HEK293 (cell line): ENCODE results near the gene GOLT1A.

Experiments used
- BCL11A ChIP-seq: fragments of 450-650 bp; formaldehyde crosslinking; IDR thresholded peaks from 2 replicates; pipeline ENCODE4 v1.5.1; 2016; ENCODE audit warnings: low read depth, missing biosample characterization, missing genetic modification characterization
- ZNF169 ChIP-seq: fragments of 450-650 bp; formaldehyde crosslinking; IDR thresholded peaks from 2 replicates; pipeline ENCODE4 v1.5.1; 2016; ENCODE audit warnings: missing biosample characterization, missing genetic modification characterization
- TF ChIP-seq, protein P1 (sequence below): fragments of 450-650 bp; formaldehyde crosslinking; IDR thresholded peaks from 2 replicates; pipeline ENCODE4 v1.5.1; 2016; ENCODE audit warnings: missing biosample characterization, missing genetic modification characterization

DNA sequence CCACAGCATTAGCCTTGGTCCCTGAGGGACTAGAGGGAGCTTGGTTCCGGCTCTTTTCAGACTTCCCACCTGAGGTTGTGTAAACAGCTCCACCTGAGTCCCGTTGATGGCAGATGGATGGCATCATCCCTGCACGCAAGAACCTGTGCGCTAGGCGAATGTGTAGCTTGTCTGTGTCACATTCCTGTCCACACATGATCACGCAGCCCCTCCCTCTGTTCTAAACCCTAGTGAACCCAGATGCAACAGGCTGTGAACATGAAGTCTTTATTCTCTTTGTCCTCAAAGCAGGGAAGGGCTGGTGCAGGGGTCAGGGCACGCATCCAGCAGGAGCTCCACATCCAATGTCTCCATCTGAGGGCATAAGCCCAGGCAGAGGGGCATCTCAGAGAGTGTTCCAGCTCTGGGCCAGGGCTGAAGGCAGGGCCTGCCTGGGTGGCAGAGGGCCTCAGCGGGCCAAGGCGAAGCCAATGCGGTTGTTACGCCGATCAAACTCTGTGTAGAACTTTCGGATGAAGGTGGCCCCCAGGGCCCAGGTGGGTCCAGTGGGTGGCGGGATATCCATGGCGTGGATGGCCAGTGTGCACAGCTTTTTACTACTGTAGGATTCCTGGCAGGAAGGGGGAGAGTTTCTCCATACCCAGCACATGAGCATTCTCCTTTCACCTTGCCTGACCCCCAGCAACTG is 59.1 kb downstream of the GOLT1A start:
- TF ChIP-seq ZNF169 (tag by site-specific recombination), result no peak
- TF ChIP-seq, protein P1, sequence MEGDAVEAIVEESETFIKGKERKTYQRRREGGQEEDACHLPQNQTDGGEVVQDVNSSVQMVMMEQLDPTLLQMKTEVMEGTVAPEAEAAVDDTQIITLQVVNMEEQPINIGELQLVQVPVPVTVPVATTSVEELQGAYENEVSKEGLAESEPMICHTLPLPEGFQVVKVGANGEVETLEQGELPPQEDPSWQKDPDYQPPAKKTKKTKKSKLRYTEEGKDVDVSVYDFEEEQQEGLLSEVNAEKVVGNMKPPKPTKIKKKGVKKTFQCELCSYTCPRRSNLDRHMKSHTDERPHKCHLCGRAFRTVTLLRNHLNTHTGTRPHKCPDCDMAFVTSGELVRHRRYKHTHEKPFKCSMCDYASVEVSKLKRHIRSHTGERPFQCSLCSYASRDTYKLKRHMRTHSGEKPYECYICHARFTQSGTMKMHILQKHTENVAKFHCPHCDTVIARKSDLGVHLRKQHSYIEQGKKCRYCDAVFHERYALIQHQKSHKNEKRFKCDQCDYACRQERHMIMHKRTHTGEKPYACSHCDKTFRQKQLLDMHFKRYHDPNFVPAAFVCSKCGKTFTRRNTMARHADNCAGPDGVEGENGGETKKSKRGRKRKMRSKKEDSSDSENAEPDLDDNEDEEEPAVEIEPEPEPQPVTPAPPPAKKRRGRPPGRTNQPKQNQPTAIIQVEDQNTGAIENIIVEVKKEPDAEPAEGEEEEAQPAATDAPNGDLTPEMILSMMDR (tag by site-specific recombination), result no peak
- TF ChIP-seq BCL11A (tag by site-specific recombination), result no peak
